Activated B cell treated with CpG ODN at 0.5 μM for 24 hours (primary cell): ENCODE data around the gene NR6A1. TPM values are rescaled to one million over a fixed set of nuclear protein-coding genes. Genes with fewer than 3 reads are reported as not detected.

Experiments used
- ATAC-seq: fragments of 200-7000 bp; cut with Tn5 transposase; one replicate; pipeline ENCODE4 v1.10.0; 2021; ENCODE audit warnings: low read depth, mild to moderate bottlenecking, moderate library complexity
- CTCF ChIA-PET: fragments of 350-600 bp; sonication (Branson Sonifier 250); formaldehyde crosslinking; loops from one replicate; lab custom pipeline; 2021; ENCODE audit warnings: antibody characterized with exemption; lab: Charles Lee
- POLR2A ChIA-PET: fragments of 350-600 bp; sonication (Branson Sonifier 250); formaldehyde crosslinking; loops from one replicate; lab custom pipeline; 2021; ENCODE audit warnings: antibody characterized with exemption; lab: Charles Lee
- DNase-seq: peaks from one replicate; pipeline ENCODE4 v3.0.0; 2022
- H3K27ac Mint-ChIP-seq: one replicate; pipeline ENCODE4 v1.8.0; 2020; ENCODE audit warnings: mixed read lengths
- H3K27me3 Mint-ChIP-seq: one replicate; pipeline ENCODE4 v1.8.0; 2021; ENCODE audit warnings: mixed read lengths
- H3K36me3 Mint-ChIP-seq: one replicate; pipeline ENCODE4 v1.8.0; 2021; ENCODE audit warnings: low read depth, mixed read lengths
- H3K4me1 Mint-ChIP-seq: one replicate; pipeline ENCODE4 v1.8.0; 2021; ENCODE audit warnings: mixed read lengths
- H3K4me3 Mint-ChIP-seq: one replicate; pipeline ENCODE4 v1.8.0; 2020; ENCODE audit warnings: mild to moderate bottlenecking, mixed read lengths
- H3K9me3 Mint-ChIP-seq: one replicate; pipeline ENCODE4 v1.8.0; 2020; ENCODE audit warnings: mixed read lengths
- CTCF ChIP-seq: fragments of 200-600 bp; IDR thresholded peaks from one replicate; pipeline ENCODE4 v1.8.0; 2022; ENCODE audit warnings: antibody characterized with exemption, mild to moderate bottlenecking
- intact Hi-C: fragments of 100-400 bp; cut with micrococcal nuclease; formaldehyde crosslinking; loops from one replicate; pipeline ENCODE4 v1.15.1; 2024
- total RNA-seq: library from RNA; stranded (reverse); gene quantifications from 2 replicates; pipeline ENCODE4 v1.2.3, GENCODE V29; 2022

Gene NR6A1
- total RNA-seq, 1 donor from 2014 or later = 3.1 TPM

DNA sequence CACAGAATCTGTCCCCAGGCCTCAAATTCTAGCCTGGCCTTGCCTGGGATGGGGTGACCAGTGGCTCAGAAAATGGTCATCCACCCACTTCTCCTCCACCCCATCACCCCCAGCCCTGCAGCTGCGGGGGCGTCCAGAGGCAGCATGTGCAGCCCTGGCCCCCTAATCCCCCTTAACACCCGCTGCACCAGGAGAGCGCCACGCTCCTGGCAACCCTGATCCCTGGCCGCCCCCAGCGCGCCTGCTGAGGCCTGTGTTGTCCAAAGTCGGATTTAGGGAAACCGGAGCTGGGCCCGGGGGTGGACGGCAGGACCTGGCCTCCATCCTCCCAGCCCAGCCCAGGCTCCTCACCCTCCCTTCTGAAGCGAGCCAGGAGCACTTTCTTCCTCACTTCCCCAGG, 285.9 kb downstream of the NR6A1 start:
- TF ChIP-seq CTCF = no peak
- Mint-ChIP-seq H3K9me3 (no peaks in the 10 kb centered on the region), H3K4me1 (no peaks in the 10 kb centered on the region), H3K4me3 (no peak overlapping the region), H3K27me3 (peaks cover 18% of the 10 kb centered on the region), H3K27ac (no peak overlapping the region), H3K36me3 (no peaks in the 10 kb centered on the region)
- no peak for ATAC-seq
- intact Hi-C loops = no loop called here
- CTCF ChIA-PET = no interaction called here
- no peak for DNase-seq
- POLR2A ChIA-PET = no interaction called here

- TF ChIP-seq CTCF = no peak
- no peak for DNase-seq
- POLR2A ChIA-PET = no interaction called here
- Mint-ChIP-seq H3K4me1 (no peaks in the 10 kb centered on the region), H3K9me3 (no peaks in the 10 kb centered on the region), H3K27ac (no peak overlapping the region), H3K4me3 (no peak overlapping the region), H3K36me3 (no peaks in the 10 kb centered on the region), H3K27me3 (peaks cover 22% of the 10 kb centered on the region)
- ATAC-seq = no peak
- intact Hi-C loops = no loop called here
- CTCF ChIA-PET = no interaction called here
These were observed 287.6 kb downstream of the NR6A1 start for GRCh38 chr9:124483481-124483880.

- ATAC-seq (no peak), DNase-seq (no peak)
- POLR2A ChIA-PET = no interaction called here
- CTCF ChIA-PET = no interaction called here
- no peak overlapping the region for H3K27ac Mint-ChIP-seq
- no peak overlapping the region for H3K4me3 Mint-ChIP-seq
- no peaks in the 10 kb centered on the region for H3K4me1 Mint-ChIP-seq
- no peak for TF ChIP-seq CTCF
- no peaks in the 10 kb centered on the region for H3K9me3 Mint-ChIP-seq
- intact Hi-C loops = no loop called here
- no peaks in the 10 kb centered on the region for H3K36me3 Mint-ChIP-seq
- peaks cover 20% of the 10 kb centered on the region for H3K27me3 Mint-ChIP-seq
These were observed 288.6 kb downstream of the NR6A1 start for GRCh38 chr9:124482431-124483031.

DNA sequence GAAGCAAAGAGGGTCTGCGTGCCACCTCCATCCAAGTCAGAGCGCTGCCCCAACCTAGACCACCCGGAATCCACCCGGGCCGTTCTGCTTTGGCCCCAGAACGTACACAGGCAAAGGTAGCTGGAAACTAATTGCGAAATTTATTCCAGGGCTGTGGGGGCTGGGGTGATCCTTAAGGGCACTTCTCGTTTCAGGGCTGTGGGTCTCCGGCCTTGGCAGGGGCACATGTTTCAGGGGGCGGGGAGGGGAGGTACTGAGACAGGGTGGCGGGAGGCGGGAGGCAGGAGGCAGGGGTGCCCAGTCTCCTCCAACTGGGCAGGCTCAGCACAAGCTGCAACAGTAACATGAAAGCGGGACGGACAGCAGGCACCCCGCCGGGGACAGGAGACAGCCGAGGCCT, 290.0 kb downstream of the NR6A1 start:
- POLR2A ChIA-PET = interaction anchor here (0.7 kb wide), 1 partner anchor 126 kb away, joined by 3 read pairs; no protein-coding TSS in a partner anchor
- H3K36me3 Mint-ChIP-seq = no peaks in the 10 kb centered on the region
- no peaks in the 10 kb centered on the region for H3K4me1 Mint-ChIP-seq
- no peak for ATAC-seq
- intact Hi-C loops = no loop called here
- no peak for TF ChIP-seq CTCF
- no peak for DNase-seq
- no peak overlapping the region for H3K4me3 Mint-ChIP-seq
- no peaks in the 10 kb centered on the region for H3K9me3 Mint-ChIP-seq
- CTCF ChIA-PET = no interaction called here
- no peak overlapping the region for H3K27ac Mint-ChIP-seq
- peaks cover 20% of the 10 kb centered on the region for H3K27me3 Mint-ChIP-seq

- no peak for TF ChIP-seq CTCF
- DNase-seq = no peak
- ChIA-PET CTCF (no interaction called here), POLR2A (no interaction called here)
- H3K9me3 Mint-ChIP-seq = no peaks in the 10 kb centered on the region
- H3K27me3 Mint-ChIP-seq = peaks cover 19% of the 10 kb centered on the region
- H3K27ac Mint-ChIP-seq = no peak overlapping the region
- intact Hi-C loops = no loop called here
- ATAC-seq = peak; percentile 28
- no peak overlapping the region for H3K4me3 Mint-ChIP-seq
- no peaks in the 10 kb centered on the region for H3K36me3 Mint-ChIP-seq
- no peaks in the 10 kb centered on the region for H3K4me1 Mint-ChIP-seq
These were observed 290.5 kb downstream of the NR6A1 start for GRCh38 chr9:124480621-124480981.
